Activated T-cell treated with anti-CD3 and anti-CD28 coated beads, Interleukin-2, amount 50 U/mL, for 1 hour (primary cell): ENCODE results near the gene ZNF883.

ENCODE experiments used
- DNase-seq: peaks from one replicate; pipeline ENCODE4 v3.0.0-alpha.2; 2020

The ZNF883 gene

GRCh38 chr9:113011911-113012381 is at the start of gene ZNF883:
ZNF883 (minus strand) TSS chr9:113012192.
- peak; percentile 19 for DNase-seq

GRCh38 chr9:113061072-113061850 is 49.3 kb upstream of the ZNF883 start:
- peak; percentile 24 for DNase-seq

- peak; percentile 17 for DNase-seq
Observed at GRCh38 chr9:113059581-113060284, 47.7 kb upstream of the ZNF883 start.

- no peak for DNase-seq
Observed at GRCh38 chr9:113057193-113057592, 45.2 kb upstream of the ZNF883 start.

GRCh38 chr9:113056191-113057106 is 44.5 kb upstream of the ZNF883 start, which contains the start of gene ZFP37:
ZFP37 (minus strand) TSS chr9:113056724; CDS start chr9:113056688, 36 bp downstream.
- DNase-seq = peak; percentile 79

- no peak for DNase-seq
Observed at GRCh38 chr9:113042884-113043657, 31.1 kb upstream of the ZNF883 start.

GRCh38 chr9:113026200-113026599 is 14.2 kb upstream of the ZNF883 start:
- no peak for DNase-seq

- DNase-seq = no peak
Observed at GRCh38 chr9:113018247-113018646, 6.3 kb upstream of the ZNF883 start.

- no peak for DNase-seq
Observed at GRCh38 chr9:113012492-113012891, 500 bp upstream of the ZNF883 start.

GRCh38 chr9:113005777-113006176 is 6.2 kb downstream of the ZNF883 start:
- DNase-seq = no peak

- no peak for DNase-seq
Observed at GRCh38 chr9:112997236-112997941, 14.6 kb downstream of the ZNF883 start.

- DNase-seq = no peak
Observed at GRCh38 chr9:112971415-112971814, 40.6 kb downstream of the ZNF883 start.

- no peak for DNase-seq
Observed at GRCh38 chr9:112970939-112971338, 41.1 kb downstream of the ZNF883 start.

- no peak for DNase-seq
Observed at GRCh38 chr9:112969730-112970129, 42.3 kb downstream of the ZNF883 start.

- no peak for DNase-seq
Observed at GRCh38 chr9:112955550-112955949, 56.4 kb downstream of the ZNF883 start.

GRCh38 chr9:112945620-112946208 is 66.3 kb downstream of the ZNF883 start:
- DNase-seq = no peak

- DNase-seq = no peak
Observed at GRCh38 chr9:112939418-112939817, 72.6 kb downstream of the ZNF883 start.

GRCh38 chr9:112933696-112934095 is 78.3 kb downstream of the ZNF883 start:
- DNase-seq = no peak

GRCh38 chr9:112925058-112925641 is 86.8 kb downstream of the ZNF883 start:
- DNase-seq = no peak

- DNase-seq = no peak
Observed at GRCh38 chr9:112921549-112921948, 90.4 kb downstream of the ZNF883 start.

- DNase-seq = no peak
Observed at GRCh38 chr9:112917987-112918362, 94.0 kb downstream of the ZNF883 start.
